ENCODE results near the gene SESN2. TPM values are rescaled to one million over a fixed set of nuclear protein-coding genes. Genes with fewer than 3 reads are reported as not detected.

The SESN2 gene
- total and polyA plus RNA-seq, 2 donors (not counting 1 experiment from before 2014, with no cell fraction given), result 4.5 to 5.4 TPM

GRCh38 chr1:28272215-28272852 is 13.0 kb downstream of the SESN2 start:
- DNase-seq (no peak), ATAC-seq (ENCODE audit: low read depth) (no peak)
- Histone ChIP-seq H3K36me3 (replicated peaks in 1 of 2; ENCODE audit: control extremely low read depth in 1 of 2, control insufficient read depth in 1 of 2, extremely low read depth in 1 of 2, insufficient read depth in 2 of 2, low read length in 1 of 2) (peaks cover 11 to 32% of the 10 kb centered on the region in 2 experiments), H3K27me3 (replicated peaks in 1 of 4; ENCODE audit: control extremely low read depth in 1 of 4, control insufficient read depth in 3 of 4, insufficient read depth in 4 of 4, low read length in 3 of 4) (no peaks in the 10 kb centered on the region), H3K79me2 (ENCODE audit: control insufficient read depth, insufficient read depth, low read length) (peaks cover under 1% of the 10 kb centered on the region), H3K27ac (ENCODE audit: low read length in 2 of 2) (no peak overlapping the region), H3K4me3 (ENCODE audit: control extremely low read depth in 1 of 5, extremely low read depth in 1 of 5, insufficient read depth in 1 of 5, low read depth in 2 of 5, low read length in 4 of 5) (no peak overlapping the region), H4K20me1 (ENCODE audit: control insufficient read depth, insufficient read depth, low read length, poor library complexity, severe bottlenecking) (no peaks in the 10 kb centered on the region), H3K4me1 (ENCODE audit: control insufficient read depth in 2 of 2, insufficient read depth in 2 of 2, low read length in 2 of 2) (no peaks in the 10 kb centered on the region), H2AFZ (ENCODE audit: insufficient read depth, low read depth, low read length, poor library complexity, severe bottlenecking) (no peak overlapping the region), H3K9me3 (ENCODE audit: control extremely low read depth in 1 of 3, control insufficient read depth in 2 of 3, insufficient read depth in 1 of 3, low read length in 2 of 3) (no peaks in the 10 kb centered on the region), H3K4me2 (replicated peaks; ENCODE audit: low read depth, low read length, poor library complexity, severe bottlenecking) (no peak overlapping the region), H3K9ac (ENCODE audit: low read length) (no peak overlapping the region)
- H3K4me1 Mint-ChIP-seq, result no peaks in the 10 kb centered on the region
- intact Hi-C loops (cut with micrococcal nuclease), result no loop called here
- no peak overlapping the region for H3K27ac Mint-ChIP-seq
- H3K9me3 Mint-ChIP-seq (ENCODE audit: insufficient read depth), result no peaks in the 10 kb centered on the region
- no peak overlapping the region for H3K4me3 Mint-ChIP-seq
- POLR2A ChIA-PET, result no interaction called here
- TF ChIP-seq EZH2 (IDR thresholded peaks at IDR 0.05; ENCODE audit: borderline replicate concordance, insufficient read depth, low read depth, low read length, poor library complexity, severe bottlenecking) (no peak), CTCF (IDR thresholded peaks at IDR 0.05) (no peak)
- CTCF ChIA-PET, result no interaction called here
- WGBS (ENCODE audit: insufficient coverage), result 98% methylated on average over 16 of the region's 20 CpGs
- no peaks in the 10 kb centered on the region for H3K27me3 Mint-ChIP-seq

- CTCF ChIA-PET, result interaction anchor here (1.3 kb wide), 1 partner anchor 25 kb away, joined by 4 read pairs; no protein-coding TSS in a partner anchor
- H3K27ac Mint-ChIP-seq, result no peak overlapping the region
- TF ChIP-seq EZH2 (IDR thresholded peaks at IDR 0.05; ENCODE audit: borderline replicate concordance, insufficient read depth, low read depth, low read length, poor library complexity, severe bottlenecking) (no peak), CTCF (IDR thresholded peaks at IDR 0.05) (no peak)
- no peak overlapping the region for H3K4me3 ChIP-seq (ENCODE audit: control extremely low read depth in 1 of 5, extremely low read depth in 1 of 5, insufficient read depth in 1 of 5, low read depth in 2 of 5, low read length in 4 of 5)
- no peak overlapping the region for H3K4me2 ChIP-seq (replicated peaks; ENCODE audit: low read depth, low read length, poor library complexity, severe bottlenecking)
- no peaks in the 10 kb centered on the region for H3K9me3 ChIP-seq (ENCODE audit: control extremely low read depth in 1 of 3, control insufficient read depth in 2 of 3, insufficient read depth in 1 of 3, low read length in 2 of 3)
- H3K9me3 Mint-ChIP-seq (ENCODE audit: insufficient read depth), result no peaks in the 10 kb centered on the region
- no peaks in the 10 kb centered on the region for H3K4me1 ChIP-seq (ENCODE audit: control insufficient read depth in 2 of 2, insufficient read depth in 2 of 2, low read length in 2 of 2)
- WGBS (ENCODE audit: insufficient coverage), result 98% methylated on average over 13 of the region's 17 CpGs
- intact Hi-C loops (cut with micrococcal nuclease), result no loop called here
- no peaks in the 10 kb centered on the region for H3K79me2 ChIP-seq (ENCODE audit: control insufficient read depth, insufficient read depth, low read length)
- POLR2A ChIA-PET, result interaction anchor here (0.5 kb wide), 1 partner anchor 354 kb away, joined by 6 read pairs; no protein-coding TSS in a partner anchor
- peaks cover 11 to 35% of the 10 kb centered on the region in 2 experiments for H3K36me3 ChIP-seq (replicated peaks in 1 of 2; ENCODE audit: control extremely low read depth in 1 of 2, control insufficient read depth in 1 of 2, extremely low read depth in 1 of 2, insufficient read depth in 2 of 2, low read length in 1 of 2)
- no peak for ATAC-seq (ENCODE audit: low read depth)
- H3K4me1 Mint-ChIP-seq, result no peaks in the 10 kb centered on the region
- H2AFZ ChIP-seq (ENCODE audit: insufficient read depth, low read depth, low read length, poor library complexity, severe bottlenecking), result no peak overlapping the region
- DNase-seq, result no peak
- H3K9ac ChIP-seq (ENCODE audit: low read length), result no peak overlapping the region
- H3K4me3 Mint-ChIP-seq, result no peak overlapping the region
- no peaks in the 10 kb centered on the region for H3K27me3 Mint-ChIP-seq
- H3K27ac ChIP-seq (ENCODE audit: low read length in 2 of 2), result no peak overlapping the region
- no peaks in the 10 kb centered on the region for H4K20me1 ChIP-seq (ENCODE audit: control insufficient read depth, insufficient read depth, low read length, poor library complexity, severe bottlenecking)
- no peaks in the 10 kb centered on the region for H3K27me3 ChIP-seq (replicated peaks in 1 of 4; ENCODE audit: control extremely low read depth in 1 of 4, control insufficient read depth in 3 of 4, insufficient read depth in 4 of 4, low read length in 3 of 4)
Observed at GRCh38 chr1:28273216-28273860, 14.0 kb downstream of the SESN2 start.
